HepG2 (cell line): ENCODE data around the gene NDE1. TPM values are rescaled to one million over a fixed set of nuclear protein-coding genes. Genes with fewer than 3 reads are reported as not detected.
A peak's percentile ranks its signal among the peaks of the same experiment; 100 is the strongest.

Experiments used
- EP300 ChIP-seq, 3 experiments: sonication (generic) in 1 of 3; formaldehyde crosslinking in 1 of 3; IDR thresholded peaks; 2 replicates each; pipeline versions ENCODE4 v1.5.1 to v1.6.1; 2011 to 2020; ENCODE audit warnings: low read depth in 2 of 3, low read length in 2 of 3, borderline replicate concordance in 1 of 3, improper control_type of control experiment in 1 of 3, mild to moderate bottlenecking in 1 of 3, missing genetic modification reagents in 1 of 3, moderate library complexity in 1 of 3
- ESRRA ChIP-seq: sonication (generic); formaldehyde crosslinking; IDR thresholded peaks from 2 replicates; pipeline ENCODE4 v1.5.1; 2020; ENCODE audit warnings: mild to moderate bottlenecking, low read depth, missing genetic modification reagents
- FOXA3 ChIP-seq: IDR thresholded peaks from 2 replicates; pipeline ENCODE4 v1.6.1; 2016; ENCODE audit warnings: missing genetic modification reagents, missing compliant biosample characterization
- GATA4 ChIP-seq: sonication (generic); IDR thresholded peaks from 2 replicates; pipeline ENCODE4 v1.6.1; 2016; ENCODE audit warnings: antibody characterized with exemption, low read depth, borderline replicate concordance
- GFI1 ChIP-seq: sonication (generic); formaldehyde crosslinking; IDR thresholded peaks from 2 replicates; pipeline ENCODE4 v1.5.0; 2020; ENCODE audit warnings: missing genetic modification reagents, mild to moderate bottlenecking, borderline replicate concordance
- HDAC1 ChIP-seq: sonication (generic); formaldehyde crosslinking; IDR thresholded peaks from 2 replicates; pipeline ENCODE4 v1.5.1; 2020; ENCODE audit warnings: mild to moderate bottlenecking, missing genetic modification reagents
- HMG20B ChIP-seq: conservative IDR thresholded peaks from 2 replicates; pipeline ENCODE4 v1.6.1; 2016; ENCODE audit warnings: missing genetic modification reagents, missing compliant biosample characterization
- HNRNPH1 ChIP-seq: fragments of 200-400 bp; formaldehyde crosslinking; optimal IDR thresholded peaks from 2 replicates; pipeline ENCODE3; 2017; ENCODE audit warnings: mild to moderate bottlenecking, low read depth, low read length
- IRF2 ChIP-seq: IDR thresholded peaks from 2 replicates; pipeline ENCODE4 v1.6.1; 2018; ENCODE audit warnings: missing genetic modification reagents, missing compliant biosample characterization
- LRRFIP1 ChIP-seq: sonication (generic); formaldehyde crosslinking; conservative IDR thresholded peaks from 2 replicates; pipeline ENCODE4 v1.4.0; 2020; ENCODE audit warnings: missing genetic modification reagents
- MAFG ChIP-seq: sonication (generic); formaldehyde crosslinking; IDR thresholded peaks from 2 replicates; pipeline ENCODE4 v1.5.1; 2020; ENCODE audit warnings: mild to moderate bottlenecking, missing genetic modification reagents
- MEF2D ChIP-seq: sonication (generic); formaldehyde crosslinking; IDR thresholded peaks from 2 replicates; pipeline ENCODE4 v1.5.1; 2020; ENCODE audit warnings: mild to moderate bottlenecking, missing genetic modification reagents
- SMAD9 ChIP-seq: sonication (generic); formaldehyde crosslinking; IDR thresholded peaks from 2 replicates; pipeline ENCODE4 v1.5.1; 2020; ENCODE audit warnings: mild to moderate bottlenecking, missing genetic modification reagents
- SOX13 ChIP-seq, 3 experiments: fragments of 450-650 bp in 1 of 3; sonication (generic) in 1 of 3; formaldehyde crosslinking in 1 of 3; IDR thresholded peaks in 2 of 3; conservative IDR thresholded peaks in 1 of 3; 2 replicates each; pipeline versions ENCODE4 v1.5.0 to v1.6.1; 2016 to 2020; ENCODE audit warnings: antibody characterized with exemption in 1 of 3, mild to moderate bottlenecking in 1 of 3, missing compliant biosample characterization in 1 of 3, missing genetic modification reagents in 1 of 3, moderate library complexity in 1 of 3
- SSRP1 ChIP-seq: IDR thresholded peaks from 2 replicates; pipeline ENCODE4 v1.6.1; 2016; ENCODE audit warnings: control low read depth
- ZFP37 ChIP-seq: sonication (generic); formaldehyde crosslinking; IDR thresholded peaks from 2 replicates; pipeline ENCODE4 v1.4.0; 2020; ENCODE audit warnings: missing genetic modification reagents, borderline replicate concordance
- ZMAT3 ChIP-seq: sonication (generic); formaldehyde crosslinking; conservative IDR thresholded peaks from 2 replicates; pipeline ENCODE4 v1.7.0; 2021; ENCODE audit warnings: missing genetic modification reagents
- ZNF580 ChIP-seq: IDR thresholded peaks from 2 replicates; pipeline ENCODE4 v1.6.1; 2016; ENCODE audit warnings: low read depth, borderline replicate concordance
- polyA plus RNA-seq, 8 experiments: library from polyadenylated mRNA; depleted of rRNA in 3 of 8; stranded (reverse) in 7 of 8; unstranded in 1 of 8; fragments of >200 nt; fragmentation: Illumina TruSeq in 4 of 8; extraction: Trizol in 4 of 8; gene quantifications; 2 replicates each; pipeline versions ENCODE4 v1.2.1 to v1.2.3, GENCODE V29; 2011 to 2016; ENCODE audit warnings: low read depth in 4 of 8, missing spikeins in 1 of 8, mixed read lengths in 1 of 8; ENCODE audit not compliant: insufficient read depth in 1 of 8
- total RNA-seq, 5 experiments: library from RNA; depleted of rRNA; stranded (reverse); fragments of >200 nt; fragmentation: Illumina TruSeq; extraction: Trizol; gene quantifications; 2 replicates each; pipeline ENCODE4 v1.2.3, GENCODE V29; 2016; ENCODE audit warnings: low read depth in 1 of 5
- TF ChIP-seq, protein P1 (sequence below): sonication (generic); formaldehyde crosslinking; IDR thresholded peaks from 2 replicates; pipeline ENCODE4 v1.4.0; 2020; ENCODE audit warnings: missing genetic modification reagents, mild to moderate bottlenecking, borderline replicate concordance
- TF ChIP-seq, protein P2 (sequence below): sonication (generic); formaldehyde crosslinking; IDR thresholded peaks from 2 replicates; pipeline ENCODE4 v1.5.1; 2020; ENCODE audit warnings: mild to moderate bottlenecking, missing genetic modification reagents, borderline replicate concordance
- TF ChIP-seq, protein P3 (sequence below): sonication (generic); formaldehyde crosslinking; IDR thresholded peaks from 2 replicates; pipeline ENCODE4 v1.4.0; 2020; ENCODE audit warnings: missing genetic modification reagents, borderline replicate concordance

Gene NDE1
- total and polyA plus RNA-seq, 2 of the 13 experiments (the other 11 are each of a cell fraction or from before 2014, with no cell fraction given) = 40.9 to 72.5 TPM

DNA sequence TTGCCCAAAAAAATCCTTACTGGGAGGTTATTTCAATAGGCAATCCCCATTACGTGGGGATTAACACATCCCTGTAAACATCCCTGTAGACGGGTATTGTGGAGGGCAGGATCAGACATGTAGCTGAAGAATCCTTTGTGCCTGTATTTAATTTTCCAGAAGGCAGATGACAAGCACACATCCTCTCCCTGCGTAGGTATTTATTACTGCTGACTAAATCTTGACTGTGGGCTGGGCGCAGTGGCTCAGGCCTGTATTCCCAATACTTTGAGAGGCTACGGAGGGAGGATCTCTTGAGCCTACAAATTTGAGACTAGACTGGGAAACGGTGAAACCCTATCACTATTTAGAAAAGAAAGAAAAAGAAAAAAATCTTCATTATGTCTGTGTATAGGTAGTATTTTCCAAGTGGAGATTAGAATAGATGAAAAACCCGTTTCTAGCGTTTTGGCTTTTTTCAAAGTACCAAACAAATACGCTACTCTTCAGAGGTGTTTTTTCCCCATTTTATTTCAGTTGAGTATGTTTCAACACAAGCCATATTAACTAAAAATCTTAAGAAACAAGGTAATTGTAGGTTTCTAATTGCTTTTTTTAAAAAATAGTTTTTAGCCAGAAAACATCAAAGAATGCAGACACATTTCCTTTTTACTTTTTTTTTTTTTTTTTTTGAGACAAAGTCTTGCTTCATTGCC, 5.6 kb upstream of the NDE1 start (continued):
- TF ChIP-seq, protein P1, sequence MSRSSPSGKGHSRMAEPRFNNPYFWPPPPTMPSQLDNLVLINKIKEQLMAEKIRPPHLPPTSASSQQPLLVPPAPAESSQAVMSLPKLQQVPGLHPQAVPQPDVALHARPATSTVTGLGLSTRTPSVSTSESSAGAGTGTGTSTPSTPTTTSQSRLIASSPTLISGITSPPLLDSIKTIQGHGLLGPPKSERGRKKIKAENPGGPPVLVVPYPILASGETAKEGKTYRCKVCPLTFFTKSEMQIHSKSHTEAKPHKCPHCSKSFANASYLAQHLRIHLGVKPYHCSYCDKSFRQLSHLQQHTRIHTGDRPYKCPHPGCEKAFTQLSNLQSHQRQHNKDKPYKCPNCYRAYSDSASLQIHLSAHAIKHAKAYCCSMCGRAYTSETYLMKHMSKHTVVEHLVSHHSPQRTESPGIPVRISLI (CRISPR knock-in tag) = 0 out of 2 replicates have a peak, but pooled peaks have one; percentile 59
- peak; percentile 31; the same call in 1 of the 2 replicates for TF ChIP-seq GFI1 (CRISPR knock-in tag)
- TF ChIP-seq EP300 (IDR thresholded peaks at IDR 0.05; ENCODE audit: low read depth in 2 of 2, low read length in 2 of 2) = no peak
- TF ChIP-seq EP300 (CRISPR knock-in tag; IDR thresholded peaks at IDR 0.05; ENCODE audit: borderline replicate concordance) = peak; percentile 42; the same call in 1 of the 2 replicates
- no peak for TF ChIP-seq LRRFIP1 (CRISPR knock-in tag)
- peak; percentile 39; the same call in 1 of the 2 replicates for TF ChIP-seq ZNF580 (CRISPR knock-in tag)
- TF ChIP-seq ZFP37 (CRISPR knock-in tag) = peak; percentile 74; the same call in 1 of the 2 replicates
- 0 out of 2 replicates have a peak, but pooled peaks have one; percentile 51 for TF ChIP-seq ZMAT3 (CRISPR knock-in tag)
- TF ChIP-seq, protein P2, sequence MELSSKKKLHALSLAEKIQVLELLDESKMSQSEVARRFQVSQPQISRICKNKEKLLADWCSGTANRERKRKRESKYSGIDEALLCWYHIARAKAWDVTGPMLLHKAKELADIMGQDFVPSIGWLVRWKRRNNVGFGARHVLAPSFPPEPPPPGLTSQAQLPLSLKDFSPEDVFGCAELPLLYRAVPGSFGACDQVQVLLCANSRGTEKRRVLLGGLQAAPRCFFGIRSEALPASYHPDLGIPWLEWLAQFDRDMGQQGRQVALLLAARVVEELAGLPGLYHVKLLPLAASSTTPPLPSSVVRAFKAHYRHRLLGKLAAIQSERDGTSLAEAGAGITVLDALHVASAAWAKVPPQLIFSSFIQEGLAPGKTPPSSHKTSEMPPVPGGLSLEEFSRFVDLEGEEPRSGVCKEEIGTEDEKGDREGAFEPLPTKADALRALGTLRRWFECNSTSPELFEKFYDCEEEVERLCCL (CRISPR knock-in tag) = no peak
- TF ChIP-seq MEF2D (CRISPR knock-in tag) = no peak
- TF ChIP-seq SSRP1 (CRISPR knock-in tag) = peak; percentile 77; the same call in 1 of the 2 replicates
- TF ChIP-seq IRF2 (CRISPR knock-in tag) = peak; percentile 76
- peak; percentile 43 for TF ChIP-seq HDAC1 (CRISPR knock-in tag)
- TF ChIP-seq SMAD9 (CRISPR knock-in tag) = no peak
- peak; percentile 61; the same call in 1 of the 2 replicates for TF ChIP-seq HMG20B
- TF ChIP-seq GATA4 = no peak
- TF ChIP-seq HNRNPH1 = no peak
- TF ChIP-seq, protein P3, sequence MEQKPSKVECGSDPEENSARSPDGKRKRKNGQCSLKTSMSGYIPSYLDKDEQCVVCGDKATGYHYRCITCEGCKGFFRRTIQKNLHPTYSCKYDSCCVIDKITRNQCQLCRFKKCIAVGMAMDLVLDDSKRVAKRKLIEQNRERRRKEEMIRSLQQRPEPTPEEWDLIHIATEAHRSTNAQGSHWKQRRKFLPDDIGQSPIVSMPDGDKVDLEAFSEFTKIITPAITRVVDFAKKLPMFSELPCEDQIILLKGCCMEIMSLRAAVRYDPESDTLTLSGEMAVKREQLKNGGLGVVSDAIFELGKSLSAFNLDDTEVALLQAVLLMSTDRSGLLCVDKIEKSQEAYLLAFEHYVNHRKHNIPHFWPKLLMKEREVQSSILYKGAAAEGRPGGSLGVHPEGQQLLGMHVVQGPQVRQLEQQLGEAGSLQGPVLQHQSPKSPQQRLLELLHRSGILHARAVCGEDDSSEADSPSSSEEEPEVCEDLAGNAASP = no peak; the same call in 1 of the 2 replicates
- no peak for TF ChIP-seq ESRRA (CRISPR knock-in tag)
- TF ChIP-seq FOXA3 (CRISPR knock-in tag) = peak; percentile 74
- TF ChIP-seq MAFG (CRISPR knock-in tag) = no peak
- TF ChIP-seq SOX13 (IDR thresholded peaks at IDR 0.05) = no peak
- TF ChIP-seq SOX13 (CRISPR knock-in tag; conservative IDR thresholded peaks at IDR 0.05 in 1 of 2, IDR thresholded peaks at IDR 0.05 in 1 of 2) = peak in 1 of 2 experiments; percentile 72; a peak in 2 of 4 replicates
